Kidney (tissue), 14 donors: Measurements from ENCODE around the gene STUB1. TPM values are rescaled to one million over a fixed set of nuclear protein-coding genes. Genes with fewer than 3 reads are reported as not detected.

Experiments used
- DNase-seq, 5 donors: peaks; one replicate each; pipeline ENCODE4 v3.0.0-alpha.2; 2013 to 2020
- FAIRE-seq: peaks from 2 replicates; lab custom pipeline; 2012; peaks lifted over from hg19 to GRCh38; lab: Jason Lieb, UNC
- H3K27ac ChIP-seq, 2 donors: one replicate each; pipeline ENCODE4 v1.7.0; 2013; ENCODE audit warnings: low read depth in 2 of 2, low read length in 2 of 2, inconsistent platforms in 1 of 2
- H3K27me3 ChIP-seq: one replicate; pipeline ENCODE4 v1.7.1; 2013; ENCODE audit warnings: low read length, inconsistent platforms; ENCODE audit not compliant: control insufficient read depth, insufficient read depth
- H3K36me3 ChIP-seq, 3 donors: one replicate each; pipeline versions ENCODE4 v1.7.0 to v1.7.1; 2013; ENCODE audit warnings: low read length in 3 of 3, control low read depth in 1 of 3, inconsistent platforms in 1 of 3; ENCODE audit not compliant: insufficient read depth in 3 of 3, control insufficient read depth in 2 of 3
- H3K4me1 ChIP-seq, 3 donors: one replicate each; pipeline versions ENCODE4 v1.7.0 to v1.7.1; 2013; ENCODE audit warnings: low read length in 3 of 3, inconsistent platforms in 1 of 3, low read depth in 1 of 3; ENCODE audit not compliant: control insufficient read depth in 2 of 3, insufficient read depth in 2 of 3
- H3K4me3 ChIP-seq, 3 donors: one replicate each; pipeline versions ENCODE4 v1.7.0 to v1.8.1; 2013; ENCODE audit warnings: low read length in 3 of 3, control low read depth in 1 of 3, inconsistent platforms in 1 of 3
- H3K9ac ChIP-seq, 3 donors: one replicate each; pipeline versions ENCODE4 v1.7.0 to v1.7.1; 2013; ENCODE audit warnings: low read length in 3 of 3, control low read depth in 1 of 3, inconsistent platforms in 1 of 3
- H3K9me3 ChIP-seq, 3 donors: one replicate each; pipeline versions ENCODE4 v1.7.0 to v1.7.1; 2013; ENCODE audit warnings: low read length in 3 of 3, control low read depth in 1 of 3, inconsistent platforms in 1 of 3; ENCODE audit not compliant: control insufficient read depth in 2 of 3, insufficient read depth in 1 of 3
- intact Hi-C: fragments of 100-400 bp; cut with DNase I; formaldehyde crosslinking; loops from one replicate; pipeline ENCODE4 v1.11.1; 2022
- polyA plus RNA-seq: library from polyadenylated mRNA; stranded (reverse); fragments of 350-450 nt; fragmentation: Illumina TruSeq; extraction: RNeasy Lipid Tissue Mini Kit (QIAGEN cat#74804); gene quantifications from one replicate; pipeline ENCODE4 v1.2.3, GENCODE V29; 2014; ENCODE audit warnings: low read depth, low replicate concordance; ENCODE audit not compliant: insufficient read depth
- total RNA-seq: library from RNA; stranded (reverse); fragmentation: NEBNext Ultra II Directional; extraction: Animal tissue kit (Norgen Biotek cat#: 25700); gene quantifications from one replicate; pipeline ENCODE4 v1.2.1, GENCODE V29; 2021
- TF ChIP-seq, protein P1 (sequence below): IDR thresholded peaks from 3 replicates; pipeline ENCODE4 v1.5.1; 2012; ENCODE audit warnings: mild to moderate bottlenecking, moderate library complexity, borderline replicate concordance; ENCODE audit not compliant: insufficient read depth; ENCODE audit errors: extremely low read depth
- donor health status: control.
- donor health status: control.
- donor health status: control.
- donor health status: control.
- donor health status: control.
- donor health status: DM: yes; HTN: yes; CAD: no.
- donor health status: Normal renal cell carcinoma (clear cell type).

STUB1 gene
- total and polyA plus RNA-seq, 2 donors from 2014 or later = 92.9 to 218 TPM

DNA sequence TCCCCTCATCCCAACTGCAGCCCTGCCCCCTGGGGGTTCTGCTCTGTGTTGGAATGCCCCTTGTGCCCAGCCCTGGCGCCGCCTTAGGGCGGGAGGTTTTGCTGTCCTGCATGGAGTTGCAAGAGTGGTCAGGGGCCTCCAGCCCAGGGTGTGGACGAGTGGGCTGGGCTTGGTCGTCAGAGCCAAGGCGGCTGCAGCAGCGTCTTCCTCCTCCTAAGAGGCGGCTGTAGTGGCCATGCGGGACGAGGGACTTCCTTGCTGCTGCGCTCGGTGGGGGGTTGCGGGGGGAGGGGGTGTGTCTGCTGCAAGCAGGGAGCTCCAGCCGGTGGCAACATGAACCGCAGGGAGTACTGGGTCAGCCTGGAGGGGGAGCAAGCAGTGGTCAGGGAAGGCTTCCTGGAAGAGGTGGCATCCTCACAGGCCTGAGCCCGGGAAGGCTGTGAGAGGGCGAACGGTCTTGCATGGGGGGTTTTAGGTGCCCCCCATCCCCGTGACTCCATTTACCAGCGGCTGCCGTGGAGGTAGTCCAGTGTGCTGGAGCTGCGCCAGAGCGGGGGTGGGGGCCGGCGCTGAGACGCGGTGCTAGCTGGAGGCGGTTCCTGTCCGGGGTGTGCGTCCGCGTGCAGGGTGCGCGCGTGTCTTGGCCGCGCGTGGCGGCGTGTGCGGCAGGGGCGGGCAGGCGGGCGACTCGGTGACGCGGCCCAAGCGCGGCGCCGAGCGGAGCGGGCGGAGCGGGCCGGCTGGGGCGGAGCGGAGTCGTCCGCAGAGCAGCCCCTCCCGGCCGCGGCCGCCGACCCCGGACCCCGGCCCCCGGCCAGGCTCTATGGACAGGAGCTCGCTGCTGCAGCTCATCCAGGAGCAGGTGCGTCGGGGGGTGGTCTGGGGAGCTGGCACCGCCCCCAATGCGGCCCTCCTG lies 5.0 kb upstream of the STUB1 start, which contains the start of gene RHBDL1:
Gene RHBDL1, plus strand, starts transcription at position 704 of the 916 bp plus-strand sequence. Its CDS starts 120 bp downstream, at position 824.
- H3K9me3 ChIP-seq = no peaks in the 10 kb centered on the region
- TF ChIP-seq, protein P1, sequence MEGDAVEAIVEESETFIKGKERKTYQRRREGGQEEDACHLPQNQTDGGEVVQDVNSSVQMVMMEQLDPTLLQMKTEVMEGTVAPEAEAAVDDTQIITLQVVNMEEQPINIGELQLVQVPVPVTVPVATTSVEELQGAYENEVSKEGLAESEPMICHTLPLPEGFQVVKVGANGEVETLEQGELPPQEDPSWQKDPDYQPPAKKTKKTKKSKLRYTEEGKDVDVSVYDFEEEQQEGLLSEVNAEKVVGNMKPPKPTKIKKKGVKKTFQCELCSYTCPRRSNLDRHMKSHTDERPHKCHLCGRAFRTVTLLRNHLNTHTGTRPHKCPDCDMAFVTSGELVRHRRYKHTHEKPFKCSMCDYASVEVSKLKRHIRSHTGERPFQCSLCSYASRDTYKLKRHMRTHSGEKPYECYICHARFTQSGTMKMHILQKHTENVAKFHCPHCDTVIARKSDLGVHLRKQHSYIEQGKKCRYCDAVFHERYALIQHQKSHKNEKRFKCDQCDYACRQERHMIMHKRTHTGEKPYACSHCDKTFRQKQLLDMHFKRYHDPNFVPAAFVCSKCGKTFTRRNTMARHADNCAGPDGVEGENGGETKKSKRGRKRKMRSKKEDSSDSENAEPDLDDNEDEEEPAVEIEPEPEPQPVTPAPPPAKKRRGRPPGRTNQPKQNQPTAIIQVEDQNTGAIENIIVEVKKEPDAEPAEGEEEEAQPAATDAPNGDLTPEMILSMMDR = no peak
- DNase-seq (peak in 4 of 5 donors; percentile 42 to 77 (median 58)), FAIRE-seq (no peak)
- peaks cover 0 to 10% (median 9%) of the 10 kb centered on the region in 3 donors for H3K36me3 ChIP-seq
- H3K9ac ChIP-seq = no peak within 1 kb of the TSS
- H3K27me3 ChIP-seq = no peaks in the 10 kb centered on the region
- no peak within 1 kb of the TSS for H3K27ac ChIP-seq
- H3K4me3 ChIP-seq = peak within 1 kb of the TSS in 1 of 3 donors; percentile 32
- intact Hi-C loops = no loop called here
- H3K4me1 ChIP-seq = peaks cover 0 to 10% (median 0%) of the 10 kb centered on the region in 3 donors

DNA sequence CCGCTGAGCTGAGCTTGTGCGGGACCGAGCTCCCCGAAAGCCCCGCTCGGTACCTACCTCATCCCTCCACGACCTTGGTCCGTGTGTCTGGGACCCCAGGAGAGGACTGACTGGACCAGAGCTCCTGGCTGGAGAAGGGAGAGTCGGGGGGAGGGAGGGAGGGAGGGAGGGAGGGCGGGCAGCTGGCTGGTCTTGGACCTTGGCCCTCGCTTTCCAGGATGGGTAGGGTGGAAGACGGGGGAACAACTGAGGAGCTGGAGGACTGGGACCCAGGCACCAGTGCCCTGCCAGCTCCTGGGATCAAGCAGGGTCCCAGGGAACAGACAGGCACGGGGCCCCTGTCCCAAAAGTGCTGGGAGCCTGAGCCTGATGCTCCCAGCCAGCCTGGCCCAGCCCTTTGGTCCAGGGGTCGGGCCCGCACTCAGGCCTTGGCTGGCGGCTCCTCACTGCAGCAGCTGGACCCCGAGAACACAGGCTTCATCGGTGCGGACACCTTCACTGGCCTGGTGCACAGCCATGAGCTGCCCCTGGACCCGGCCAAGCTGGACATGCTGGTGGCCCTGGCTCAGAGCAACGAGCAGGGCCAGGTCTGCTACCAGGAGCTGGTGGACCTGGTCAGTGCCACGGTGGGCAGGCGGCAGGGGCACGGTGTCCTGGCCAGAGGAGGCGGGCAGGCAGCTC lies 4.2 kb upstream of the STUB1 start:
- no peaks in the 10 kb centered on the region for H3K27me3 ChIP-seq
- H3K4me3 ChIP-seq = no peak overlapping the region
- H3K36me3 ChIP-seq = peaks cover 0 to 10% (median under 1%) of the 10 kb centered on the region in 3 donors
- DNase-seq = no peak
- H3K9me3 ChIP-seq = no peaks in the 10 kb centered on the region
- TF ChIP-seq, protein P1 = no peak
- no peak for FAIRE-seq
- intact Hi-C loops = no loop called here
- H3K27ac ChIP-seq = no peak overlapping the region
- peaks cover 0 to 13% (median under 1%) of the 10 kb centered on the region in 3 donors for H3K4me1 ChIP-seq
- no peak overlapping the region for H3K9ac ChIP-seq

DNA sequence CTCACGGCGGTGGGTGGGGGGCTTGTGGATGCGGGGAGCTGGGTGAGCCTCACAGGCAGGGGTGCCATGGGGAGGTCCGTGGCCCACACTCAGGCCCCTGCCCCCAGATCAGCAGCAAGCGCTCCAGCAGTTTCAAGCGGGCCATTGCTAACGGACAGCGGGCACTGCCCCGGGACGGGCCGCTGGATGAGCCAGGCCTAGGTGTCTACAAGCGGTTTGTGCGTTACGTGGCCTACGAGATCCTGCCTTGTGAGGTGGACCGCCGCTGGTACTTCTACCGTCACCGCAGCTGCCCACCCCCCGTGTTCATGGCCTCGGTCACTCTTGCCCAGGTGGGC lies 3.7 kb upstream of the STUB1 start:
- Histone ChIP-seq H3K36me3 (peaks cover 0 to 10% (median 3%) of the 10 kb centered on the region in 3 donors), H3K27ac (no peak overlapping the region), H3K9me3 (no peaks in the 10 kb centered on the region), H3K4me1 (peaks cover 0 to 18% (median 6%) of the 10 kb centered on the region in 3 donors), H3K9ac (no peak overlapping the region), H3K4me3 (no peak overlapping the region), H3K27me3 (no peaks in the 10 kb centered on the region)
- TF ChIP-seq, protein P1 = no peak
- intact Hi-C loops = no loop called here
- FAIRE-seq = no peak
- DNase-seq = no peak
